NB4 (cell line): ENCODE measurements around the gene FIG4.

ENCODE experiments used
- CTCF ChIP-seq: IDR thresholded peaks from one replicate; pipeline ENCODE4 v1.5.1; 2012; ENCODE audit warnings: low read depth, low read length
- MAX ChIP-seq: IDR thresholded peaks from 2 replicates; pipeline ENCODE4 v1.6.1; 2011; ENCODE audit warnings: low read depth, low read length
- POLR2A ChIP-seq: IDR thresholded peaks from 2 replicates; pipeline ENCODE4 v1.6.1; 2011; ENCODE audit warnings: mild to moderate bottlenecking; ENCODE audit not compliant: insufficient read length; ENCODE audit errors: extremely low read depth

DNA sequence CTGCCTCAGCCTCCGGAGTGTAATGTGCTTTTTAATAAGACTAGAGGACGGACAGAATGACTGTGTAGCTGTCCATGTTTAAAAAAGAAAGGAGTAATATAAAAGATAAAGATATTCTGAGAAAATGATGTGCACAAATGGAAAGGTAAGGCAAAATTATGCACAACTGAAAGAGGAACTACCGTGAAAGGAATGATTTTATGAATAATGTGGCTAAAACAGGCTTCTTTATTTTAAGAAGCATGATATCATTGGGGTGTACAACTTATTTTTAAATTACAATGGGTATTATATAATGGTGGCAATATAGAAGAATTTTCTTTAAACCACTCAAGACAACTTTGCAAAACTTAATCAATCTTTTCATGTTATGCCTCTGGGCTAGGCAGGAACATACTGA lies 78.1 kb downstream of the FIG4 start:
- TF ChIP-seq CTCF: no peak
- no peak for TF ChIP-seq POLR2A
- no peak for TF ChIP-seq MAX
